IMR-90 (cell line): Measurements from ENCODE around the gene ZDHHC18.

Experiments used
- CEBPB ChIP-seq: IDR thresholded peaks from 2 replicates; pipeline ENCODE4 v1.6.1; 2012; ENCODE audit warnings: low read depth, low read length, improper control_type of control experiment
- CHD1 ChIP-seq: IDR thresholded peaks from 2 replicates; pipeline ENCODE4 v1.6.1; 2012; ENCODE audit warnings: low read depth, low read length, improper control_type of control experiment
- MXI1 ChIP-seq: IDR thresholded peaks from 2 replicates; pipeline ENCODE4 v1.6.1; 2012; ENCODE audit warnings: low read depth, mild to moderate bottlenecking, low read length, moderate library complexity, borderline replicate concordance
- POLR2A ChIP-seq: IDR thresholded peaks from 2 replicates; pipeline ENCODE4 v1.6.1; 2012; ENCODE audit warnings: mild to moderate bottlenecking, low read depth, low read length
- RAD21 ChIP-seq: IDR thresholded peaks from 2 replicates; pipeline ENCODE4 v1.6.1; 2012; ENCODE audit warnings: low read length, improper control_type of control experiment
- RFX5 ChIP-seq: IDR thresholded peaks from 2 replicates; pipeline ENCODE4 v1.8.0; 2012; ENCODE audit warnings: low read depth, mild to moderate bottlenecking, low read length, moderate library complexity
- SMC3 ChIP-seq: fragments of 150-350 bp; IDR thresholded peaks from 2 replicates; pipeline ENCODE4 v1.6.1; 2016; ENCODE audit warnings: low read depth, mild to moderate bottlenecking, antibody characterized with exemption, low read length, moderate library complexity
- TF ChIP-seq, protein P1 (sequence below): conservative IDR thresholded peaks from 2 replicates; pipeline ENCODE4 v1.5.1; 2012; ENCODE audit warnings: mild to moderate bottlenecking, low read depth, low read length, improper control_type of control experiment

DNA sequence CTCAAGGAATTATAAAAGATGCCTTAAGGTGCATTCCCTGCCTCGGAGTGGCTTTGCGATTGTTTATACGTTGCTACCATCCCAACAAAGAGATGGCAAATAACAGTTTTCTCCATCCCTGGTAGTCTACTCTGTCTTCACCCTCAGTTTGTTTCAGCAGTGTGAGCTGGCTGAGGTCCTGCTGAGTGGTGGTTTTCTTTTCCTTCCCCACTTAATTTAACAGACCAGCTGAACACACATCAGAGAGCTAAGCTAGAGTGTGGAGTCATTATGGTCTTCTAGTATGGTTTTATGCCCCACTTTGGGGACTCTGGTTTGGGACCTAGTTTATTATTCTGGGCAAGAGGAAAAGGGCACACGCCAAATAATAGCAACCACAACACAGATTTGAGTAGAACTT, 36.6 kb upstream of the ZDHHC18 start:
- TF ChIP-seq MXI1 = no peak
- TF ChIP-seq, protein P1, sequence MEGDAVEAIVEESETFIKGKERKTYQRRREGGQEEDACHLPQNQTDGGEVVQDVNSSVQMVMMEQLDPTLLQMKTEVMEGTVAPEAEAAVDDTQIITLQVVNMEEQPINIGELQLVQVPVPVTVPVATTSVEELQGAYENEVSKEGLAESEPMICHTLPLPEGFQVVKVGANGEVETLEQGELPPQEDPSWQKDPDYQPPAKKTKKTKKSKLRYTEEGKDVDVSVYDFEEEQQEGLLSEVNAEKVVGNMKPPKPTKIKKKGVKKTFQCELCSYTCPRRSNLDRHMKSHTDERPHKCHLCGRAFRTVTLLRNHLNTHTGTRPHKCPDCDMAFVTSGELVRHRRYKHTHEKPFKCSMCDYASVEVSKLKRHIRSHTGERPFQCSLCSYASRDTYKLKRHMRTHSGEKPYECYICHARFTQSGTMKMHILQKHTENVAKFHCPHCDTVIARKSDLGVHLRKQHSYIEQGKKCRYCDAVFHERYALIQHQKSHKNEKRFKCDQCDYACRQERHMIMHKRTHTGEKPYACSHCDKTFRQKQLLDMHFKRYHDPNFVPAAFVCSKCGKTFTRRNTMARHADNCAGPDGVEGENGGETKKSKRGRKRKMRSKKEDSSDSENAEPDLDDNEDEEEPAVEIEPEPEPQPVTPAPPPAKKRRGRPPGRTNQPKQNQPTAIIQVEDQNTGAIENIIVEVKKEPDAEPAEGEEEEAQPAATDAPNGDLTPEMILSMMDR = no peak
- no peak for TF ChIP-seq CEBPB
- no peak for TF ChIP-seq POLR2A
- TF ChIP-seq RFX5 = no peak
- TF ChIP-seq RAD21 = no peak
- TF ChIP-seq SMC3 = no peak
- no peak for TF ChIP-seq CHD1
